GM21447 (cell line): ENCODE results near the gene SPATS2L.
A peak's percentile ranks its signal among the peaks of the same experiment; 100 is the strongest.

Experiments
- ATAC-seq: cut with Tn5 transposase; IDR thresholded peaks from one replicate; pipeline ENCODE4 v1.9.1; 2021; ENCODE audit not compliant: unreplicated experiment

SPATS2L gene

DNA sequence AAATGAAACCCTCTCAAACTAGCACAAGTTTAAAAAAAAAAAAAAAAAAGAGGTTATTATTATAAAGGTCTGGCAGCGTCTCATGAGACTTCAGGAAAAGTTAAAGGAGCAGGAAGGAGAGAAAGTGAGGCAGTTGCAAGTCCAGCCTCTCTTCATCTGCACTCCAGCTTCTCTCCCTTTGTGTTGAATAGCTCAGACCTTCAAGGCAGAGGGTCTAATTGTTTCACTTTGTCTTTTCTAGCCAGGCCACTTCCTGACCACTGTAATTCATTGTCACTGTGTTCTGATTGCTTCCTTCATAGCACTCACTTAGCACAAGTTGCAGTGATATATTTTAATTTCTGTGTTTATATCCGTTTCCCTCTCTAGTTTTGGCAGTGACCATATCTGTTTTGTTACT is 99.9 kb downstream of the SPATS2L start:
- peak; percentile 76 for ATAC-seq

DNA sequence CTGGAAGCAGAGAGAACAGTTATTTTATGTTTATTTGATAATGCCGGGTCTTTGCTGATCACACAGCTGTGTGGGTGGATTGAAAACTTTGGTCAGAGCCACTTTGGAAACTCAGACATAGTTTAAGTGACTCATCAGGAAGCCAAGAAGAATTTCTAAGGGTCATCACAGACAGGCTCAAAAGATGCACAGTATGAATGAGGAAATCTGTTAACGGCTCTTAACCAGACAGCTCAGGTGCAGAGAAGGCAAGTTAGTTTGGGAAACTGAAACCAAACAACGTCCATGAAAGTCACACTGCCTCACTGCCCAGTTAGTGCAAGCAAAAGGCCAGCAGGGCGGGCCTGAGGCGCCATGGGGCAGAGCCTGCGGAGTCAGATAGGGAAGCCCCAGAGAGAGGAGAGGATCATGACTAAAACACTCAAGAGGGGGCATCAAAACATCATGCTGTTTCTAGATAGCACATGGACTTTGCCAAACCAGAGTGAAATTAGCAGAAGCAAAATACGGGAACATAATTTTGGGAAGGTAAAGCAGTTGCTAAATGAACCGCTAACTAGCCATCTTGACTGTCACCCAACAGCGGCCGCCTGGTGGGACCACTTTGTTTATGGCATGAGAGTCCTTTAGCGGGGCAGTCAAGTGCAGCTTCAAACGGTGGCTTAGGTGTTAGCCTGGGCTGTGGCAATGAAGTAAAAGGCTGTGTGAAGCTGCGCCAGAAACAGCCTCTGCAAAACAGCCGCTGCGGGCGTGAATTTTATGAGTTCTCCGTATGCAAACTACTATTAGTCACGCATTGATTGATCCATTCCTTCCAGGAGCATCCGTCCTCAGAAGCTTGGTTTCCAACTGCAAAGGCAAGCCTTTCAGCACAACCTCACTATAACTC is 102.2 kb downstream of the SPATS2L start:
- no peak for ATAC-seq

DNA sequence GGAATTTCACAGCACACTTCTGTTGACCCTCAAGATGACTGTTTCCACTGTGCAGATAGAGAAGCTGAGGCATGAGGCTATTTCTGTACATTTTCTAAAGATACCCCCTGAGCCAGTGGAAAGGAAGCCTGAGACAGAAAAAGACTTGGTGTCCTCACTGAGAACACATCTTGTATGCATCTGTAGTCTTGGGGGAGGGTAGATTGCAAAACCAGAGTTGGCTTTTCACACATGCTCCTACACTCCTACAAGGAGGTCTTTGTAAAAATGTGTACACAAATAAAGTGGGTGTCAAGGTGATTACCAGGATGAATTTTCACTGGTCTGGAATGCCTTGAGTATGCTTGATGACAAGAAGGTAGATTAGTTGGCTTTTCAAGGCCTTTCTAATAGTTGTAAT is 105.3 kb downstream of the SPATS2L start:
- ATAC-seq = no peak

DNA sequence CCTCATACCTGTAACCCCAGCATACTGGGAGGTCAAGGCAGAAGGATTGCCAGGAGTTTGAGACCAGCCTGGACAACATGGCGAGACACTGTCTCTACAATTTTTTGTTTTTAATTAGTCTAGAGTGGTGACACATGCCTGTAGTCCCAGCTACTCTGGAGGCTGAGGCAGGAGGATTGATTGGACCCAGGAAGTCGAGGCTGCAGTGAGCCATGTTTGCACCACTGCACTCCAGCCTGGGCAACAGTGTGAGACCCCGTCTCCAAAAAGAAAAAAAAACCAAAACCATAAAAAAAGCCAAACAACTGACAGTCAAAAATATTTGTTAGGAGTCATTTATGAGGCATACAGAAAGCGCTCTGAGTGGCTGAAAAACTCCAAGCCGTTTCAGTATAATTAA is 107.9 kb downstream of the SPATS2L start:
- ATAC-seq = no peak

DNA sequence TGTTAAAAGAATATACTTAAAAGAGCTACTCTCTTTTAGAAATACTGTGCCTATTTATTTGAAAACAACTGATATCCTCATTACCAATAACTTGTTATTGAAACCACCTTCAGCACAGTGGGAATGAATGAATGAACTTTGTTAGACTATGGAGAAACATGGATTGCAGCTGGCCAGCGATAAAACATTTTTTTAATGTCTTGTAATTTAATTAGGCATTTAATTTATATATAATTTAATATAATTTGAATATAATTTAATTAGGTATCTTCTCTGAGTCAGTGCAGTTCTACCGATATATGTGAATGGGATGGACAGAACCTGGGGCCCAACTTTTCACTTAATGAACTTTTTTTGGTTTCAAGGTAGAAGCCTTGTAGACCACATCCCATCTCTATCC is 109.0 kb downstream of the SPATS2L start:
- ATAC-seq = no peak

DNA sequence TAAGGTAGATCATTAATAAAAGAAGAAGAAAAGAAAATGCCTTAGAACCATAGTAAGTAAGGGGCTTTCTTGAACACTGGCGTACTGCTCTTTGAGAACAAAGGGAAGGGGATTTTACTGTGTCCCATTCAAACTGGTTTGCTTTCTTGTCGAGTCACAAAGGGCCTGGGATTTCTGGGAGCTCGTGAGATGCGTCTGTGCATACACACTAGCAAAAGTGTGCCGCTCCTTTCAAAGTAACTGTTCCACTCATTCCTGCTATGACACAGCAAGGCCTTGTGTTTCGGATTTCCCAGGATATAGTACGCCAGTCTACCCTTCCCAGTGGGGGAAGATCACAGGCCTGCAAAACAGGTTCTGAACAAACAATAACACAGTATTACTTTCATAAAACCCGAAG is 110.4 kb downstream of the SPATS2L start:
- no peak for ATAC-seq

DNA sequence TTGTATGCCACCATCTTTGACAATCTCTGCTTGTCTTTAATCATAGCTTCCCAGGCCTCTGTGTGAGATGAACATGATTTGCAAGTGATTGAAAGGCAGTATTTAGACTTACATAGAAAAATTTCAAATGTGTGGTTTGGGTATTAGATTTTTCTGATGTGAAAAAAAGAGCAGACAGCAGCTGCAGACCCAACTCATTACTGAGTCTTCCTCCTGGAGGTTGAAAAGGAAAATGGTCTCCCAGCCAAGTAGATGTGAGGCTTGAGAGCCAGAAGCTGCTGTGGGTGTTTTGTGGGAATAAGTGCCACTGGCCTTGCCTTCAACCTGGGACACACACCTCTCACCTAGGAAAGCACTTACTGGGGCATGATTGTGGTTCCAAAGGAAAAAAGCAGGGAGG is 110.9 kb downstream of the SPATS2L start:
- no peak for ATAC-seq

DNA sequence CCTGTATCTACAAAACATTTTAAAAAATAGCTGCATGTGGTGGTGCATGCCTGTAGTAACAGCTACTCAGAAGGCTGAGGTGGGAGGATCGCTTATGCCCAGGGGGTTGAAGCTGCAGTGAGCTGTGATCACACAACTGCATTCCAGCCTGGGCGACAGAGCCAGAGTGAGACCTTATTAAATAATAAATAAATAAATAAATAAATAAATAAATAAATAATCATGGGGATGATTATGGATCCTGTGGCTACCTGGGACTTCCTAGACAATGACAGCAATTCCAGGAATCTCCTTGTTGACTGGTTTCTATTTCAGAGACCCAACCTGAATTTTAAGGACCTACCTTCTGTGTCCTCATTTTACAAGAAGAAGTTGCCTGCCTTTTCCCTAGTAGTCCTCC is 111.9 kb downstream of the SPATS2L start:
- ATAC-seq = no peak

DNA sequence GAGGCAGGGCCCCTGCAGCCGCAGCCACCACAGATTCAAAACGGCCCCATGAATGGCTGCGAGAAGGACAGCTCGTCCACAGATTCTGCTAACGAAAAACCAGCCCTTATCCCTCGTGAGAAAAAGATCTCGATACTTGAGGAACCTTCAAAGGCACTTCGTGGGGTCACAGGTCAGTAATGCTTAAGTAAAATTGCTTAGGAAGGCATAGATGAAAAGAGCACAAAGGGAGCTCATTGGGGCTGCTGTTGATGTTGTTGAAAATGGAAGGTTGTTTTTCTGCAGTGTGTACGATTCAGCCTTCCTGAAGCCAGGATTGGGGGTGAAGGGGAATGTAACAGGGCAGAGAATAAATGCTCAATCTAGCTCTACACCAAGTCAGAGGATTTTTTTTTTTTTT is 112.8 kb downstream of the SPATS2L start:
- no peak for ATAC-seq

DNA sequence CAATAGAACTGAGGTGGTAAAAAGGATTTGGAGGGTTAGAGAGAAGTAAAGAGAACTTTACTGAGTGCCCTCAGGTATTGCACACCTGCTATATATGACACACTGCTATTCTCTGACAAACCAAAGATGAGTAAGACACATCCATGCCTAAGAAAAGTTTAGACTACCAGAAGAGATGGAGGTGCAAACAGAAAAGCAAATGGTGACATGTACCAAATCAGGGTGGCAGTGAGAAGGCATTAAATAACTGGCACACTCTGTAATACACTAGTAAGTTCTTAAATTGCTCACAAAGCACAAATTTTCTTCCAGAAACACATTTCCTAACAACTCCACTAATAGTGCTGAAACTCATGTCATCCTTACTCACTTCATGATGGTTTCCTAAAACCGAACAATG is 114.8 kb downstream of the SPATS2L start:
- ATAC-seq = no peak

DNA sequence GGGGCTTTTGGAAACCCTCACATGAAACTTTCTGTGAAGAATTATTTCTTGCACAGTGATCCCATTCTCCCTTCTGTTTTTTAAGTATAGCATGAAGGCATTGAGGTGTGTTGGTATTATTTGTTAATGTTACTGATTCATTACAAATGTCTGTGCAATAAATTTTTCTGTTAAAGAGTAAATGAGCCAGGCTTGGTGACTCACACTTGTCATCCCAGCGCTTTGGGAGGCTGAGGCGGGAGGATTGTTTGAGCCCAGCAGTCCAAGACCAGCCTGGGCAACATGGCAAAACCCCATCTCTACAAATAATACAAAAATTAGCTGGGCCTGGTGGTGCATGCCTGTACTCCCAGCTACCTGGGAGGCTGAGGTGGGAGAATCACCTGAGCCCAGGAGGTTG is 115.6 kb downstream of the SPATS2L start:
- ATAC-seq = no peak

DNA sequence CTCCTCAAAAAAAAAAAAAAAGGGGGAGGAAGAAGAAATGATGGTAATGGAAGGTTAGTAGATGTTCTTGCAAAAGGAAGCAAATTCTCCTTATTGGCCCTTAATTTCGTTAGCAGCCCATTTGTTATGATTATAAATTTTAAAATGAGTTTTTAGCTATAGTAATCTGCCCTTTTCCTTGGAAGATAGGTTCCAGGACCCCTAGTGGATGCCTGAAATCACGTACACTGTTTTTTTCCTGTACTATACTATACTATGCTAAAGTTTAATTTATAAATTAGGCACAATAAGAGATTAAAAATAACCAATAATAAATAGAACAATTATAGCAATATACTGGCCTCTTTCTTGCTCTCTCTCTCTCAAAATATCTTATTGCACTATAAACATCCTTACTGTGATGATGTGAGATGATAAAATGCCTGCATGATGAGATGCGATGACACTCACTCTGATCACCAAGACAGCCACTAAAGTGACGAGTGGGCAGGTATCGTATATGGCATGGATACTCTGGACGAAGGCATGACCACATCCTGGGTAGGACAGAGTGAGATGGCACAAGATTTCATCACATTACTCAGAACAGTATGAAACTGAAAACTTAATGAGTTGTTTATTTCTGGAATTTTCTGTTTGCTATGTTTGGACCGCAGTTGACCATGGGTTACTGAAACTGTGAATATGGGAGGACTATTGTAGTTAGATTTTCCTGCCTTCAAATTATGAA is 116.2 kb downstream of the SPATS2L start:
- no peak for ATAC-seq

DNA sequence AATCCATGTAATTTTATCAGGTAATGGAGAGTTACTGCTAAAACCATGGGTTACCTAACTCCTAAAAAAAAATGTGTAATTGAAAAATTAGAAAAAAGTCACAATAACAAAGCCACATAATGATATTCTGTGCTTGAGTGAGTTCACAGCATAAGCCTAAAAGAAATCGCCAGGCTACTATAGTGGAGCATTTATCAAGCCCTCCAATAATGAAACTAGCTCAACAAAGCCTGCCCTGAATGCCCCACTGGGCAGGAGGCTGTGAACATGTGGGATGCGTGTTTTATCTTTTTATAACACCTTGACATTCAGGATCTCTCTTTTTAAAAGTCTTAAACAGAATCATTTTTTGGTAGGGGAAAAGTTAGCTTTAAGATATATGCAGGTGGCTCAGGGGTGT is 117.0 kb downstream of the SPATS2L start:
- no peak for ATAC-seq

DNA sequence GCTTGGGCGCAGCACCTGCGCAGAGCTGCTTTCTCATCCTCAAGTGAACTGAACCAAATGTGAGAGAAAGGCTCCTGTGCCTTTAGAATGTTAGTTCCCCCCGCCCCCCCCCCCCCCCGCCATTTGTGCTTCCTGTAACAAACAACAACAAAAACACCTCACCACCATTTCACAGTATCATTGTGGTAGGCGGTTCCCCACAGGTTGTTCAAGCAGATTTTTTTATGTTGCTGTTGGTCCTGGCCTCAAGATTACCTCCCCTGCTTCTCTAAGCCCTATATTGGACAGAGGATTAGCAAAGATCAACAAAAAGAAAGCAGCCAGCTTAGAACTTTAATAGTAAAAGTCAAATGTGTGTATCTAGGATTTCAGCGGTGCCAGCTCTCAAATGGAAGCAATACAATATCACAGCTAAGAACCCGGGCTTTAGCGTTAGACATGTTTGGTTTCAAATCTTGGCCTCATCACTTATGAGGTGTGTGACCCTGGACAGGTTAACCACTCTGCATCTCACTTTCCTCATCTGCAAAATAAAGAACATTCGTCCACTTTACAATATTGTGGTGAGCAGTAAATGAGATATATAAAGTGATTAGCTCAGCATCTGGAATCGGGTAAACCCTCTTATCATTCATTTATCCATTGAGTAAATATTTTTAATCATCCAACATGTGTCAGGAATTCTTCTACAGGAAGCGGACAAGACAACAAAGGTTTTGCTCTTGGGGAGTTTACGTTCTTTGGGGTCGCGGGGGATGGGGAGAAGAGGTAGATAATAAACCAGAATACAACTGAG is 118.7 kb downstream of the SPATS2L start:
- no peak for ATAC-seq

DNA sequence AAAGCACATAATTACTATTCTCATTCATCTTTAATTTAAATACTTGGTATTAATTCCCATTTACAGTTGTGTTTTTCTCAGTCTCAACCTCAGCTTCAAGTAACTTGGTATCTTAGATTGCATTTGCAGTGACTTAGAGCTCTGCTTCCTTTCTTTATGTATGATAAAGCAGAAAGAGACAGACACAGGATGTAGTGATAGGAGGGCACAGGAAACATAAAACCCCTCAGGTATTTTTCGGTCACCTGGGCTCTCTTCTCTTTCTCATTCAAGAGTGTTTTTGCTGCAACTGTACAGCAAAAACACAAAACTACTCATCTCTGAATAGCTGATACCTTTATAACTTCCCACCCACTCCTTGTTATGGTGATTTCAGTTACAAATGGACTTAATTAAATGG is 120.3 kb downstream of the SPATS2L start:
- ATAC-seq = no peak

DNA sequence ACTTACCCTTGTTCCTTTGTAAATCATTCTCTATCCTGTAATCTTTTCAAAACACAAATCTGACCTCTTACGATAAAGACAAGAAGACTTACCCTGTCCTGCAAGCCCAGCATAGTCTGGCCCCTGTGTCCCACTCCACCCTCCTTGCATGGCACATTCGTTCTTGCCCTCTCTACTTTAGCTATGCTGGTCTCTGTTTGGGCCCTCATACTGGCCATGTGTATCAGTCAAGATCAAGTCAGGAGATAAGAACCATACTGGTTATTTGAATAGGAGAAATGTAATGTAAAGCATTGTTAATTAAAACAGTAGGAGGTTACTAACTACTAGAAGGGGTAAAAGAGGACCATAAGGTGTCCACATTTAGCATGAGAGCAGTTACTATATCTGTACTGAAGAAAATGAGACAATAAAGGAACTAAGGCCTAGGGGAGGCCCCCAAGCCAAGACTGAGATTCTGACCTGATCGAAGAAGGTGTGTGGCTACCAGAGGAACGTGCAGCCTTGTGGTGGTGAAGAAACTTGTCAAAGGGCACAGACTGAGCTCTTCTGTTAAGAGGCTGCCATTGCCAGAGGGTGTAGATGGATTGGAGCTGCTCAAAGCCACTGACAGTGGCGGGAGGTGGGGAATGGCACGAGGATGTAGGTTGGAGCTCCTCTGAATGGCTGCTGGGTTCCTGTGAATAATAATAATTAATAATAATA is 122.6 kb downstream of the SPATS2L start:
- ATAC-seq = peak; percentile 80

DNA sequence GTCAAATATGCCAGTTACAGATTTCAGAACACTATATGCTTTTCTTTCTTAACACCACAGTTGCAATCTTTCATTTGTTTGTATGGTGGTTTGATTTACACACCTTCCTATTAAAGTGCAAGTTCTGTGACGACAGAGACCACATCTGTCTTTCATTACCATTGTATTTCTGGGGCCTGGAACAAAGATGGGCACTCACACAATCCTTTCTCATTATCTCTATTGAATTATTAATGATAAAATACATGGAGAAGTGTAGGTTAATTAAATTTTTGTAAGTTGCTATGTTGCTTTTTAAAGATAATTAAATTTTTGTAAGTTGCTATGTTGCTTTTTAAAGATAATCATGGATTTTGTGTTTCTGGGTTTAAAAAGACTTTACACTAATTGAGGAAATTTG is 123.5 kb downstream of the SPATS2L start:
- ATAC-seq = no peak

DNA sequence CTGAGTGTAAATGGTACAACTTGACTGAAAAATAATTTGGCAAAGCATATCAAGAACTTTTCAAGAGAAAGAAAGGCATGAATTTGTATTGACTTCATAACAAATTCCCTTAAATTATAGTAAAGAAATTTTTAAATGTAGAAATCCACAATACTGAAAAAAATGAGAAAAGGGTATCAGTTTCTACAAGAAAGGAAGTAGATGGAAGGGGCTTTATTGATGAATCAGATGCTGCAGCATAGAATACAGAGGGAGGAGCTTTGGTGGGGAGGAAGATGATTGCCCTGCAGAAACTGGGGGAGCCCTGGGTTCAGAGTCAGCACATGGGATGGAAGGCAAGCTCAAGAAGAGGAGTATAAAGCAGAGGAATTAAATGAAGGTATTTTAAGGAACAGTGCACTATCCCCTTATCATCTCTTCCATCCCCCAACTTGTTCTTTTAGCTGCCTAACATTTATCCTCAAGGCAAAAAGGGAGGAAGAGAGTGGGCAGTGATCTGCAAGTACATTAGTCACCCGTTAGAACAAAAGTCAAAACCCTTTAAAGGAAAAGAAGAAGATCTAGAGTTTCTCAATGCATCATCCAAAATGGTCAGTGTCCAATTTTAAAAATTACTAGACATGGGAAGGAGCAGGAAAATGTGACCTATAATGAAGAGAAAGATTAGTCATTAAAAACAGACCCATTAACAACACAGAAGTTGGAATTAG is 125.7 kb downstream of the SPATS2L start:
- no peak for ATAC-seq

DNA sequence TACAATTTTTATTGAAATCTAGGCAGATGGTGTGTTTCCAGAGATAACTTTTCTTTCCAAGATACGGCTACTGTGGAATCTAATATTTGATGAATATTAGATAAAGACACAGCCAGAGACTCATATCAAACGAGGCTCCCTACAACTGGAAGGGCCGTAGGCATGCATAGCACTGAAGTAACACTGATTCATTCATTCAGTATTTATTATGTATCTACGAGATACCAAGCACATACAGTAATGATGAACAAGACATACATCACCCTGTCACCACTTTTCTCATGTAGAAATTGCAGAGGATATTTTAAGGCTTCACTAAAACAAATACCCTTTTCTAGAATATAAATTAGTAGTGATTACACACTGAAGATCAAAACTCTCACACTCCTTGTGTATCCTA is 128.9 kb downstream of the SPATS2L start:
- ATAC-seq = no peak

DNA sequence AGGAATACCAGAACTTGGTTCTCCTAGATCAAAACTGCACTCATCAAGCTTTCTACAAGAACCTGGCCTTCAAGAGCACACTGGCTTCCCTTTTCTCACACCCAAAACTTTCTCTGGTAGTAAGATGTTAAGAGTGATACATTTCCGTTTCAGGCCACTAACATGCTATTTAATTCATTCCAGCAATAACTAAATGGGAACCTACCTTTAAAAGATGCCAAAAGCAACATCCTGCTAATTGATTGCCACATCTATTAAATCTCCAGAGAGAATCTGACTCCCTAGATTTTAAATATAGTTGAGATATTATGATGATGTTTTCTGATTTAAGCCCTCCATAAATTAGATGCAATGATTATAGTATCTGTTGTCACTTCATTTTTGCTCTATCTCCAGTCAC is 131.8 kb downstream of the SPATS2L start:
- no peak for ATAC-seq
